Activated naive CD4-positive, alpha-beta T cell treated with anti-CD3 and anti-CD28 coated beads, Interleukin-2, amount 50 U/mL, for 72 hours (primary cell): ENCODE measurements around the gene ENTPD3. TPM values are rescaled to one million over a fixed set of nuclear protein-coding genes. Genes with fewer than 3 reads are reported as not detected.

Experiments used
- ATAC-seq, 2 donors: fragments of 150-1000 bp; cut with Tn5 transposase; 2 replicates each; pipeline ENCODE4 v1.10.0; 2021; ENCODE audit warnings: mild to moderate bottlenecking in 2 of 2, moderate library complexity in 2 of 2
- DNase-seq, 2 donors: peaks; one replicate each; pipeline ENCODE4 v3.0.0; 2021 to 2022; ENCODE audit warnings: low spot score in 2 of 2
- H3K27ac Mint-ChIP-seq, 2 donors: one replicate each; pipeline ENCODE4 v1.8.0; 2022; ENCODE audit warnings: mild to moderate bottlenecking in 2 of 2, mixed read lengths in 2 of 2
- H3K36me3 Mint-ChIP-seq, 2 donors: one replicate each; pipeline ENCODE4 v1.8.0; 2022; ENCODE audit warnings: mixed read lengths in 2 of 2
- H3K9me3 Mint-ChIP-seq, 2 donors: one replicate each; pipeline ENCODE4 v1.8.0; 2022; ENCODE audit warnings: mixed read lengths in 2 of 2
- total RNA-seq, 2 donors: library from RNA; stranded (reverse); gene quantifications; one replicate each; pipeline ENCODE4 v1.2.3, GENCODE V29; 2022

ENTPD3 gene
- total RNA-seq, 2 donors from 2014 or later = not detected

DNA sequence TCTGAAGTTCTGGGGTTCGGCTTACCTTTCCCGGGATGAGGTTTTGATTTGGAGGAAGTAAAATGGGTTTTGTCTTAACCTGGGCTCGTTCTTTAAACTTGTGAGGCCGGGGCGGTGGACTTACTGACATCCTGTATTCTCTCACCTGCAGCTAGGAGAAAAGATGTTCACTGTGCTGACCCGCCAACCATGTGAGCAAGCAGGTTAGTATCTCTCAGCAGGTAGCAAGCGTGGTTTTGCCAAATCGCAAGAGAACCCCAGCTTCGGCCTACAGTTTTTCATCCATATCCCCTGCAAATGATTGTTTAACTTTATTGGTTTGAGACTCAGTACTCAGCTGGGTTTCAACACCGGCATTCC, 891 bp downstream of the ENTPD3 start:
- Mint-ChIP-seq H3K9me3 (no peaks in the 10 kb centered on the region), H3K36me3 (peaks cover 0 to 13% of the 10 kb centered on the region in 2 donors), H3K27ac (no peak overlapping the region)
- ATAC-seq (no peak), DNase-seq (no peak)

DNA sequence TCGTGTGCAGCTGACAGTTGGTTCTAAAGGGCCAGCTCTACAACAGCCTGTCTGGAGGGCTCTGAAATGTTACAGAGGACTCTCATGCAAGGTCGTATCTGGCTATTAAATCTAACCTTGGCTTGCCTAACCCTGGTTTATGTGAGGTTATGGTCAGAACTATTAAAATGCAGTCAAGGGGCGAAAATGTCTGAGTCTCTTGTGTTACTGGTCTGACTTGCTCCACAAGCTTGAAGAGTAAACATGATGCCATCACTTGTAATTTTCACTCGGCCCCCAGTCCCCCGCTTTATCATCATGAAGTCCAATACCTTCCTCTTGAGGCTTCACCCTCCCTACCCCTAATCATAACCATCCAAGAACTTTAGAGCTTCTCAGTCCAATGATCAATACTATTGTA, 9.4 kb downstream of the ENTPD3 start:
- H3K36me3 Mint-ChIP-seq = peaks cover 0 to 12% of the 10 kb centered on the region in 2 donors
- DNase-seq (no peak), ATAC-seq (no peak)
- H3K9me3 Mint-ChIP-seq = no peaks in the 10 kb centered on the region
- H3K27ac Mint-ChIP-seq = no peak overlapping the region

DNA sequence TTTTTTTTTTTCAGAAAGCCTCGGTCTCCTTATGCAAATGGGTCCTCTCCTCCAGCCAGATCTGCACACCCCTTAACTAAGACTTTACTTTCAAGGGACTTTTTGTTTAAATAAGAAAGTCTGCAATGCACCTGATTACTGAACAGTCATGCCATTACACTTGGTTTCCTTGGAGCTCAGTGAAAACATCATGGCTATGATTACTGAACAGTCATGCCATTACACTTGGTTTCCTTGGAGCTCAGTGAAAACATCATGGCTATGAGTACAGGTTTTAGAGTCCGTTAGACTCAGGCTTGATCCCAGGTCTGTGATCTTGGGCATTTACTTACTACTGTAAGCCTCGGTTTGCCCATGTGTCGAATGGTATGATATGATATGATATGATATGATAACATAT, 10.1 kb downstream of the ENTPD3 start:
- Mint-ChIP-seq H3K36me3 (peaks cover 0 to 7% of the 10 kb centered on the region in 2 donors), H3K9me3 (no peaks in the 10 kb centered on the region), H3K27ac (no peak overlapping the region)
- no peak for DNase-seq
- ATAC-seq = no peak

DNA sequence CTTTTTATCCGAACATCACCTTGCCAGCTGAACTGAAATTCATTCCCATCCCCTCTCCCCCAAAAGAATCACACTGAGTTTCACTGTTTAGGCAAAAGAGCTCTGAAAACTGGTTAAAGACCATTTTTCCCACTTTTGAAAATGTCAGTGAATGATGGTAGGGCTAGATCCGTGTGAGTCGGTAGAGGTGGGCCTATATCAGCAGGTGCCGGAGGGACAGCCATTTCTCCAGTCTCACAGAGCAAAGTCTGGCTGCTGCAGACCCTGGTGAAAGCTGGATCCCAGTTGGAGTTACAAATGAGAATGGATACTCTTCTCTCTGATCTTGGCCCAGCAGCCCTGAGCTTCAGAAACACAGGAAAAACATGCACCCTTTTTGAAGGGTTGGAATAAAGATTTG, 10.9 kb downstream of the ENTPD3 start:
- DNase-seq (no peak), ATAC-seq (no peak)
- H3K27ac Mint-ChIP-seq = no peak overlapping the region
- H3K9me3 Mint-ChIP-seq = no peaks in the 10 kb centered on the region
- H3K36me3 Mint-ChIP-seq = peaks cover 0 to 10% of the 10 kb centered on the region in 2 donors

DNA sequence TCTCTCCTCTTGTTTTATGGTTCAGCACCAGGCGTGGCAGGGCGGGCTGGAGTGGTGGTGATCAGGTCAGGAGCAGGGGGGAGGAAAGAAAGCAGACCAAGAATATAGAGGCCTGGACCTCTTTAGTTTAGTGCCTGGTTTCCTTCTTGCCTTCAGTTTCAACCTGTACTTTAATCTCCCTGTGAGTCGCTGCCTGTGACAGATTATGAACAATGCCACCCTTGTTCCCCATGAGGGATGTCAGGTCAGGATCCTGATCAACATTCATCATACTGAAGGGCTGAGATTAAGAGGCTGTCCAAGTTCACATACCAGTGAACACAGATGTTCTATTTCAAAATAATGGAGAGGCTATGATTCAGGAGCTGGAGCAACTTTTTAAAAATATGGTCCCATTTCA, 11.4 kb downstream of the ENTPD3 start:
- DNase-seq (no peak), ATAC-seq (no peak)
- peaks cover 0 to 12% of the 10 kb centered on the region in 2 donors for H3K36me3 Mint-ChIP-seq
- no peaks in the 10 kb centered on the region for H3K9me3 Mint-ChIP-seq
- no peak overlapping the region for H3K27ac Mint-ChIP-seq

DNA sequence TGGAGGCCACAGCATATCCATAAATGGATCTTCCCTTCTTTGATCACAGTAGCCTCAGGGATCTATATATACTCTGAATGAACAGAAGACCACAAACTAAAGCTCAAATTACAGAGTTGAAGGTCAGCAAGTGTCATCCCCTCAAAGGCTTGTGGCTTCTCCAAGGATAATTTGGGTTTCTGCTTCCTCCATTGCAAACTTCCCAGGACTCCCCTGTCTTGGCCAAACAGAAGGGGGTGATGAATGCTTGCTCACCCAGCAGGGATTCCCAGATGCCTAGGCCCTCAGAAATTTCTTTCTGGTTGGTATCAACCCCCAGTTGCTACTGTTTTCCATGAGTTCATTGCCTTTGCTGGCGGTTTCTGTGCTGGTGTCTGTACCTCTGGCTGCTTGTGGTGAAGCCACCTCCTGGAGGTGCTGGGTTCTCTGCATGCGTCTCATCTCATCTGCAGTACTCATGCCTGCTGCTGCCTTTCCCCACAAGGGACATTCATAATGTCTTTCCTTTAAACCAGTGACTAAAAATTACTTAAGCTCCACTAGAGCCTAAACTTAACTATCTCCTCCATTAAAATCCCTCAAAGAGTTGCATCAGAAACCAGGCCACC, 17.7 kb downstream of the ENTPD3 start:
- H3K27ac Mint-ChIP-seq = no peak overlapping the region
- no peak for DNase-seq
- peaks cover 0 to 6% of the 10 kb centered on the region in 2 donors for H3K36me3 Mint-ChIP-seq
- ATAC-seq = no peak
- no peaks in the 10 kb centered on the region for H3K9me3 Mint-ChIP-seq

DNA sequence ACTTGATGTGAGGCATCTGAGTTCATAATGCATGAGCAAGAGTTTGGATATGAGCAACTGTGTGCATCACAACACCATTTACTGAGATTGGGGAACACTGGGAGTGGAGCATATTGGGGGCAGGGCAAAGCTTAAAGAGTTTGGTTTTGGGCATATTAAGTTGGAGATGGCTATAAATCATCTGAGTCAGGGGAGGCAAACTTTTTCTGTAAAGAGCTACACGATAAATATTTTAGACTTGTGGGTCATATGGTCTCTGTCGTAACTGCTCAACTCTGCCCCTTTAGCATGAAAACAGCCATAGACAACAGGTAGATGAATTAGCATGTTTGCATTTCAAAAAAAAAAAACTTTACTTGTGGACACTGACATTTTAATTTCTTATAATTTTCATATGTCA, 20.0 kb downstream of the ENTPD3 start:
- DNase-seq = no peak
- no peaks in the 10 kb centered on the region for H3K9me3 Mint-ChIP-seq
- H3K36me3 Mint-ChIP-seq = peaks cover 0 to 6% of the 10 kb centered on the region in 2 donors
- H3K27ac Mint-ChIP-seq = no peak overlapping the region
- ATAC-seq = no peak

DNA sequence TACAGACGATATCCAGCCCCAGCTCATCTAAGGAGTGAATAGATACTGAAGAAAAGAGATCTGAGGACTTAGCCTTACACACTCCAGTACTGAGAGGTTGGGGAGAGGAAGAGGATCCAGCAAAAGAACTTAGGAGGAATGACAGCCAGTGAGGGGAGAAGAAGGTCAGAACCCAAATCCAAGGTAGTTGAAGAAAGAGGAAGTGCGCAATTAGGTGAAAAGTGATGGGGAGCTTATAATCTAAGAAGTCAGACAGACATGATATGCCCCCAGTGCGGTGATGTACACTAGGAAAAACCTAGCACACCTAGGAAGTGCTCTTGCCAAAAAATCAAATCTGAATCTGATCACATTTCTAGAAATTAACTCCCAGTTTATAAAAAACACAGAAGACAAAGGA, 20.6 kb downstream of the ENTPD3 start:
- Mint-ChIP-seq H3K36me3 (peaks cover 0 to 5% of the 10 kb centered on the region in 2 donors), H3K9me3 (no peaks in the 10 kb centered on the region), H3K27ac (no peak overlapping the region)
- DNase-seq (no peak), ATAC-seq (no peak)

DNA sequence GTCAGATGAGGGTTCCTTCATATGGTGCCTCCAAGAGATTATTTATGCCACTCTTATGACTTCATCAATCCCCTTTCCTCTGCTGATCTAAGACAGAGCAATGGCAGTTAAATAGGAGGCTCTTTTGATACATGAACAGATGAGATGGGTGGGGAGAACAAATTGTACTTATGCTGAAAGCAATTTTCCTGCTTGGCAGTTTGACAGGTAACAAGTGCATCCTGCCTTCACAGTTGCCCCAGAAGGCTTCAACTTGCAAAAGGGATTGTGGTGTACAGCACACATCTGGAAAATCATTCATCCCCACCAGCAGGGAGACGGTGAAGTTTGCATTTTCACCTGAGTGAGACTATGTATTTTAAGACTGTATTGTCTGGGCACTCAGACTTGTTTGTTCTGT, 27.3 kb downstream of the ENTPD3 start:
- H3K9me3 Mint-ChIP-seq = no peaks in the 10 kb centered on the region
- H3K27ac Mint-ChIP-seq = no peak overlapping the region
- ATAC-seq (no peak), DNase-seq (no peak)
- no peaks in the 10 kb centered on the region for H3K36me3 Mint-ChIP-seq

DNA sequence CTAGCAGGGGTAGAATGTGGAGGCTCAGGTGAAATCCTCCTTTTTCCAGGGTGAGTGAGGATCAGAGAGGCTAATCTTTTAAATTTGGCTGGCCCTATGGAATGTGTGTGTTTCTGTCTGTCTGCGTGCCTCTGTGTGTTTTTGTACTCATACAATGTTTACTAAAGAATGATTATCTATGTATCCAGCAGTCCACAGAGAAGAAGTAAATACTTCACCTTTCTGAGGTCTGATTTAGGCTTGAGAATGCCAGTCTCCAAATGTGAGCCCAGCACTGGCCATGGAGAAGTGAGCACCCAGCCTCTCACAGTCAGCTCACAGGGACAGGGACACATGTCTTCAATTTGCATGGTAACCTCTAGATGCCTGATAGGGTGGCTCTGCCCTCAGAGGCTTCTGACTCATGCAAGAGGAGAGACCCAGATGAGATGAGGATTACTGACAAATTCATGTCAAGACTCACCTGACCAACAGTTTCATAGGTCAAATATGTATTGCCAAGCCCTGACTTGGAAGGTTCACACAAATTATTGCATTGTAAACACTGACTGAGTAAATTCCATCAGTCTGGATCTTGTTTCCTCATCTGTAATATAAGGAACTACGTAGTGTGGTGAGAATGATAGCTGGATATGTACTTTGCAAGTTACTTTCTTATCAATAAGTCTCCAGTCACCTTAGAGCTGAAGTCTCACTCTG, 31.0 kb downstream of the ENTPD3 start:
- no peaks in the 10 kb centered on the region for H3K9me3 Mint-ChIP-seq
- H3K27ac Mint-ChIP-seq = no peak overlapping the region
- ATAC-seq (peak in 1 of 2 donors; percentile 18), DNase-seq (no peak)
- no peaks in the 10 kb centered on the region for H3K36me3 Mint-ChIP-seq

DNA sequence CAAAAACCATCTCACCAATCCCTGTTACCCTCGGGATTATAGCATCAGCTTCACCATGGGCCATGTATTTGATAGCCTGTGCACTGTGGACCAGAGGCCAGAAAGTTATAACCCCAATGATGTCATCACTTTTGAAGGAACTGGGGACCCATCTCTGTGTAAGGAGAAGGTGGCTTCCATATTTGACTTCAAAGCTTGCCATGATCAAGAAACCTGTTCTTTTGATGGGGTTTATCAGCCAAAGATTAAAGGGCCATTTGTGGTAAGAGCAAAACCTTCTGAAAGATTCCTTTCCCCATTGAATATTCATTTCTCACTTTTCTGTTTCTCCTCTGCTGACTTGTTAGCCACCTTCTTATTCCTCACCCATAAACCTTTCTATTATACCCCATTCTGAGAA, 35.9 kb downstream of the ENTPD3 start:
- Mint-ChIP-seq H3K9me3 (no peaks in the 10 kb centered on the region), H3K27ac (no peak overlapping the region), H3K36me3 (no peaks in the 10 kb centered on the region)
- DNase-seq (no peak), ATAC-seq (peak in 1 of 2 donors; percentile 90)

DNA sequence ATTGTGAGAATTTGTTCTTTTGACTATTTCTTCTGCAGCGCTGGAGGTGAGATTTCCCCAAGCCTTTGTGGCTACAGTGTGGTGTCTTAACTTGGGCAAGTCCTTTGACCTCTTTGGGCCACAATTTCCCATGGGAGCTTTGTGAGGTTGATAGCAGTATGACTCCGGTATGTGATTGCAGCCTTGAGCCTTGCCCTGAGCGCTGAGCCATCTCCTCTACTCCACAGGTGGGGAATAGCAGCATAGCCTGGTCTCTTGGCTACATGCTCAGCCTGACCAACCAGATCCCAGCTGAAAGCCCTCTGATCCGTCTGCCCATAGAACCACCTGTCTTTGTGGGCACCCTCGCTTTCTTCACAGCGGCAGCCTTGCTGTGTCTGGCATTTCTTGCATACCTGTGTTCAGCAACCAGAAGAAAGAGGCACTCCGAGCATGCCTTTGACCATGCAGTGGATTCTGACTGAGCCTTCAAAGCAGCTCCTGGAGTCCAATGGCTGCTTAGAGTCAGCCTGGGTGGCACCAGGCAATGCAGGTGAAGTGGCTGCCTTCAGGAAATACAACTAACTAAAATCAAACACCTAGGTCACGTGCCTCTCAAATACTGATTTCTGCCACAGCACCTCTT, 40.2 kb downstream of the ENTPD3 start:
- no peaks in the 10 kb centered on the region for H3K9me3 Mint-ChIP-seq
- DNase-seq (no peak), ATAC-seq (no peak)
- no peak overlapping the region for H3K27ac Mint-ChIP-seq
- H3K36me3 Mint-ChIP-seq = no peaks in the 10 kb centered on the region

DNA sequence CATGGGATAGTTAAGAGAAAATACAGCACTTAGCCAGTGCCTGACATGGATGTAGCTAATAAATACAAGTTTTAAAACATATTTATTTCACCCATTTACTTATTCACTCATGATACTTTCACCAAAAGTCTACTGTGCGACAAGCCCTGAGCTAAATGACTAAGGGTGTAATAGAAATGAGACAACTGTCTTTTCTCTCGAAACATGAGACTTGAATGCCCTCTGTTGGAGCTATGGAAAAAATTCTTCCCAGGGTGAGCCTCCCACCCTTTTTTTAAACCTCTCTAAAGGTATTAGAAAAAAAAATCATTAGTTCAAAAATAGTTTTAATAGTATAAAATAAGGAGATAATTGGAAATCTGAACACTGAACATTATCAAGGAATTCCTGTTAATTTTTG, 45.8 kb downstream of the ENTPD3 start:
- ATAC-seq (no peak), DNase-seq (no peak)
- Mint-ChIP-seq H3K9me3 (no peaks in the 10 kb centered on the region), H3K36me3 (peaks cover 0 to 5% of the 10 kb centered on the region in 2 donors), H3K27ac (no peak overlapping the region)

DNA sequence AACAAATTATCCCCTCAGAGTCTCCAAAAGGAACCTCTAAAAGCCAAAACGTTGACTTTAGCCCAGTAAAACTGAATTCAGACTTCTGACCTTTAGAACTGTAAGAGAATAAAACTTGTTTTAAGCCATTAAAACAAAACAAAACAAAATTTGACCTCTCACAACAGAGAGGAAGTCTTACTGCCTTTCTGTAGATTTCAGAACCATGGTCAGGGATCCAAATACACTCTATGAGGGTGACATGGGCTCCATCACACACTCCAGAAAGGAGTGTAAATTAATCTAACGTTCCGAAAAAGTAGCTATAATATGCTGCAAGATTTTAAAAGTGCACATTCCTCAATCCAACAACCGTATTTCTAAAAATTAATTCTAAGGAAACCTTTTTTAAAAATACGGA, 50.9 kb downstream of the ENTPD3 start:
- Mint-ChIP-seq H3K27ac (no peak overlapping the region), H3K9me3 (peaks cover 0 to 5% of the 10 kb centered on the region in 2 donors), H3K36me3 (peaks cover 0 to 10% of the 10 kb centered on the region in 2 donors)
- DNase-seq (no peak), ATAC-seq (no peak)

DNA sequence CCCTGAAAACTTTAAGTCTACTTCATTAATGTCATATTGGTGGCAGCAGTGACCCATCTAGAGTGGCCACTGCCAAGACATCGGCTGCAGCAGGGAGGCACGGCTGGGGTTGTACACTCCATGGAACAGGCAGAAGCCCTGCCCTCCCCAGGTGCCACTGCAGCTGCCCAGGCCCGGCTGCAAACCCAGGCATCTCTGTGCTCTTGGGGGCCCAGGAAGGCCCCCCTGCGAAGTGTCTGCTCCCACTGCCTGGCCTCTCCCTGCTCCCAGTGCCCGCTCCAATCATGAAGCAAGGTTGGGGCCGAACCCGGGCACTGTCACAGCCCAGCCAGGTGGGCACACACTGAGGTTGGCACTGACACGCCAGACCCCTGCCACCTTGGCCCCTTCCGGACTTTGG, 58.1 kb downstream of the ENTPD3 start:
- DNase-seq = no peak
- peaks cover 0 to 5% of the 10 kb centered on the region in 2 donors for H3K9me3 Mint-ChIP-seq
- peaks cover 0 to 15% of the 10 kb centered on the region in 2 donors for H3K36me3 Mint-ChIP-seq
- no peak for ATAC-seq
- no peak overlapping the region for H3K27ac Mint-ChIP-seq

DNA sequence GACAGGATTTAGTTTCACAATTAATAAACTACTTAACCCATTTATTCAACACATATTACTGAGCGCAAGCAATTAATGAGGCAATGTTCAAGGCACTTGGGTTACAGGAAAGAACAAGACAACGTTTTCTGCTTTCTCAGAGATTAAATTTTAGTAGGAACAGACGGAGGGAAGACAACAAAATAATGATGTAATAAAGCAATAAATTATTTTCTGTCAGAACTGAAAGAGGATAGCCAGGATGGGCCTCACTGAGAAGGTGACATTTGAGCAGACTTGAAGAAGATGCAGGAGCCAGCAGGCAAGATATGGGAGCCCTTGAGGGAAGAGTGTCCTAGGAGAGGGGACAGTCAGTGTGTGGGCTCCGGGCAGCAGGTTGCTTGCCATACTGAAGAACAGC, 58.9 kb downstream of the ENTPD3 start:
- Mint-ChIP-seq H3K36me3 (peaks cover 0 to 14% of the 10 kb centered on the region in 2 donors), H3K27ac (peak overlapping the region in 1 of 2 donors; percentile 11), H3K9me3 (no peaks in the 10 kb centered on the region)
- ATAC-seq = no peak
- no peak for DNase-seq

DNA sequence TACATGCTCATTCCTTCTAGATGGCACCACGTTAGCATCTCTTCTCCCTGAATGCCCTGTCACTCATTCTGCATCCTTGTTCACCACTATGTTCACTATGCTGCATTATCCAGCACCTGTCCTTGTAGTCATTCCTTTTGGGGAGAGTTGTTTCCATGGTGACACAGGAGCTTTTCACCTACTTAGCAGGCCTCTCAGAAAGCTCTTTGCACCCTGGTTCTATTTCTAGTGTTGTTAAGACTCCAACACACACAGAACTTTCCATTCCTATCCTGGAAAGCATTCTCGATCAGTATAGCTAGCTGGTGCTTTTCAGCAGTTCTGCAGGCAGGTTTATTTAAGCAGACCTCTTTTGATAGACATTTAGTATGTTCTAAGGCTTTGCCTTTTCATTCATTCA, 63.5 kb downstream of the ENTPD3 start:
- Mint-ChIP-seq H3K36me3 (peaks cover 5 to 20% of the 10 kb centered on the region in 2 donors), H3K9me3 (no peaks in the 10 kb centered on the region), H3K27ac (peak overlapping the region in 1 of 2 donors; percentile 56)
- ATAC-seq (no peak), DNase-seq (no peak)

DNA sequence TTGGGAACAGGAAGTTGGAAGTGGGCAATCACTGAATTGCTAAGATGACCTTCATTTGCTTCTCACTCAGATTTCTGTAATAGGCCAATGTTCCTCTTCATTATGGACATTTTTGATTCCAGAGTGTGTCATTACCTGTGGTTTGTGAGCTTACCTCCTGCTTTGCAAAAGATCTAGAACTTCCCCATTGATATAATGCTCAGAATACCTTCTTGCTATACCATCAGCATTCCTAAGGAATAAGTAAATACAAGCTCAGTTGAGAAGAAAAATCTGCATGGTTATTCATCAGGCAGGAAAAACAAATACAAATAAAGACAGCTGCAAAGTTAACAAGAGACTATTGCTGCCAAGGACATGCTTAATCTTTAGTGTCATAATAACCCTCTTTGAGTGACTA, 64.6 kb downstream of the ENTPD3 start:
- ATAC-seq (no peak), DNase-seq (no peak)
- Mint-ChIP-seq H3K9me3 (no peaks in the 10 kb centered on the region), H3K27ac (peak overlapping the region; percentile 34 to 89), H3K36me3 (peaks cover 5 to 19% of the 10 kb centered on the region in 2 donors)
